Lower leg skin (tissue), 3 donors: ENCODE measurements around the gene LIFR.

Experiments
- POLR2A ChIP-seq, 2 donors: fragments of 450-650 bp; IDR thresholded peaks; one replicate each; pipeline ENCODE4 v1.6.1; 2016 to 2017; ENCODE audit warnings: antibody characterized with exemption in 2 of 2, mild to moderate bottlenecking in 1 of 2, moderate library complexity in 1 of 2
- TF ChIP-seq, protein P1 (sequence below), 3 donors: fragments of 450-650 bp; IDR thresholded peaks; one replicate each; pipeline ENCODE4 v1.5.1; 2016; ENCODE audit warnings: antibody characterized with exemption in 3 of 3, mild to moderate bottlenecking in 3 of 3, moderate library complexity in 2 of 3

DNA sequence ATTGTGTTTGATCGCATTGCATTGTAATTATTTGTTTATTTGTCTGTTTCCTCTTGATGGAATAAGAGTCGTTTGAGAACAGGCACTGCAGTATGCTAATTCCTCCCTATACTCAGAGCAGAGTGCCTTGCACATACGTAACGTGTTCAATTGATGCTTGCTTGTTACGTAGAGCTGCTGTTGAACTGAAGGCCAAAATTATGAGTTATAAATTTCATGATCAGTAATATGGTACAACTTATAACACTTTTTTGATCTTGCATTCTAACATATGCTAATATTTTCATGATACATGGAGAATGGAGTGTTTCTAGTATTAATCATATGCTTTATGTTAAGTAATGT is 26.5 kb upstream of the LIFR start:
- TF ChIP-seq, protein P1, sequence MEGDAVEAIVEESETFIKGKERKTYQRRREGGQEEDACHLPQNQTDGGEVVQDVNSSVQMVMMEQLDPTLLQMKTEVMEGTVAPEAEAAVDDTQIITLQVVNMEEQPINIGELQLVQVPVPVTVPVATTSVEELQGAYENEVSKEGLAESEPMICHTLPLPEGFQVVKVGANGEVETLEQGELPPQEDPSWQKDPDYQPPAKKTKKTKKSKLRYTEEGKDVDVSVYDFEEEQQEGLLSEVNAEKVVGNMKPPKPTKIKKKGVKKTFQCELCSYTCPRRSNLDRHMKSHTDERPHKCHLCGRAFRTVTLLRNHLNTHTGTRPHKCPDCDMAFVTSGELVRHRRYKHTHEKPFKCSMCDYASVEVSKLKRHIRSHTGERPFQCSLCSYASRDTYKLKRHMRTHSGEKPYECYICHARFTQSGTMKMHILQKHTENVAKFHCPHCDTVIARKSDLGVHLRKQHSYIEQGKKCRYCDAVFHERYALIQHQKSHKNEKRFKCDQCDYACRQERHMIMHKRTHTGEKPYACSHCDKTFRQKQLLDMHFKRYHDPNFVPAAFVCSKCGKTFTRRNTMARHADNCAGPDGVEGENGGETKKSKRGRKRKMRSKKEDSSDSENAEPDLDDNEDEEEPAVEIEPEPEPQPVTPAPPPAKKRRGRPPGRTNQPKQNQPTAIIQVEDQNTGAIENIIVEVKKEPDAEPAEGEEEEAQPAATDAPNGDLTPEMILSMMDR (IDR thresholded peaks at IDR 0.05), result no peak
- TF ChIP-seq POLR2A (IDR thresholded peaks at IDR 0.05), result no peak
